ENCODE data around the gene CYBRD1. TPM values are rescaled to one million over a fixed set of nuclear protein-coding genes. Genes with fewer than 3 reads are reported as not detected.

The CYBRD1 gene
- total and polyA plus RNA-seq, 10 of the 15 experiments (the other 5 are each of a cell fraction or from before 2014, with no cell fraction given) = 10.8 to 51.9 (median 29.6) TPM

DNA sequence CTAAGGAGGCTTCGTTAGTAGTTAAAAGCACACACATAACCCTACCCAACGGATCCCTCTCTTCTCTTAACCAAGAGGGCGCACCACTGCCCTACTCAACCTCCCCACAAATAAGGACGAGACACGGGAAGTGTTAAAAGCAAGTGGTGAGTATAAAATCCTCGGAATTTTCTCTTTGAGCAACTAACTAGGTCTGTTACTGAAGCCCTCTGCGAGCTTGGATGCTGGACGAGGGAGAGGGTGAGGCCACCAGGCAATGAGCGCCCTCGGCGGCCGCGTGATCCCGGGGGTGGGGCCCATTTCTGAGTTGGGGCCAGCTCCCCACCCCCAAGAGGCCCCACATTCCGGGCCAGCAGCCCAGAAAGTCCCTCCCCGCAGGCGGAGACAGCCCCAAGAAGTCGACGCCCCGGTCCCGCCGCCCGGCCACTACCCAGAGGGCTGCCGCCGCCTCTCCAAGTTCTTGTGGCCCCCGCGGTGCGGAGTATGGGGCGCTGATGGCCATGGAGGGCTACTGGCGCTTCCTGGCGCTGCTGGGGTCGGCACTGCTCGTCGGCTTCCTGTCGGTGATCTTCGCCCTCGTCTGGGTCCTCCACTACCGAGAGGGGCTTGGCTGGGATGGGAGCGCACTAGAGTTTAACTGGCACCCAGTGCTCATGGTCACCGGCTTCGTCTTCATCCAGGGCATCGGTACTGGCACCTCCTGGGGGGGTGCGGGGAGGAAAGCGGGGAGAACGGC lies at the start of gene CYBRD1 (continued):
- TF ChIP-seq HDGF (IDR thresholded peaks at IDR 0.05) = no peak
- peak; percentile 17; the same call in 1 of the 2 replicates for TF ChIP-seq NR2F1 (conservative IDR thresholded peaks at IDR 0.05)
- TF ChIP-seq, protein P1, sequence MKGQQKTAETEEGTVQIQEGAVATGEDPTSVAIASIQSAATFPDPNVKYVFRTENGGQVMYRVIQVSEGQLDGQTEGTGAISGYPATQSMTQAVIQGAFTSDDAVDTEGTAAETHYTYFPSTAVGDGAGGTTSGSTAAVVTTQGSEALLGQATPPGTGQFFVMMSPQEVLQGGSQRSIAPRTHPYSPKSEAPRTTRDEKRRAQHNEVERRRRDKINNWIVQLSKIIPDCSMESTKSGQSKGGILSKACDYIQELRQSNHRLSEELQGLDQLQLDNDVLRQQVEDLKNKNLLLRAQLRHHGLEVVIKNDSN (IDR thresholded peaks at IDR 0.05; ENCODE audit: borderline replicate concordance, extremely low read length, insufficient read depth, low read depth, low read length) = peak; percentile 43
- TF ChIP-seq BACH1 (IDR thresholded peaks at IDR 0.05; ENCODE audit: borderline replicate concordance) = no peak
- TF ChIP-seq, protein P2, sequence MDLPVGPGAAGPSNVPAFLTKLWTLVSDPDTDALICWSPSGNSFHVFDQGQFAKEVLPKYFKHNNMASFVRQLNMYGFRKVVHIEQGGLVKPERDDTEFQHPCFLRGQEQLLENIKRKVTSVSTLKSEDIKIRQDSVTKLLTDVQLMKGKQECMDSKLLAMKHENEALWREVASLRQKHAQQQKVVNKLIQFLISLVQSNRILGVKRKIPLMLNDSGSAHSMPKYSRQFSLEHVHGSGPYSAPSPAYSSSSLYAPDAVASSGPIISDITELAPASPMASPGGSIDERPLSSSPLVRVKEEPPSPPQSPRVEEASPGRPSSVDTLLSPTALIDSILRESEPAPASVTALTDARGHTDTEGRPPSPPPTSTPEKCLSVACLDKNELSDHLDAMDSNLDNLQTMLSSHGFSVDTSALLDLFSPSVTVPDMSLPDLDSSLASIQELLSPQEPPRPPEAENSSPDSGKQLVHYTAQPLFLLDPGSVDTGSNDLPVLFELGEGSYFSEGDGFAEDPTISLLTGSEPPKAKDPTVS (IDR thresholded peaks at IDR 0.05; ENCODE audit: low read depth, low read length) = no peak
- TF ChIP-seq NRF1 (conservative IDR thresholded peaks at IDR 0.05; ENCODE audit: low read depth, low read length) = no peak
- no peak for TF ChIP-seq ESRRA (IDR thresholded peaks at IDR 0.05; ENCODE audit: low read length)
- TF ChIP-seq MXI1 (IDR thresholded peaks at IDR 0.05; ENCODE audit: low read depth, low read length) = no peak
- no peak for TF ChIP-seq BMI1 (IDR thresholded peaks at IDR 0.05; ENCODE audit: borderline replicate concordance)
- 0 out of 2 replicates have a peak, but pooled peaks have one; percentile 17 for TF ChIP-seq TCF7 (IDR thresholded peaks at IDR 0.05; ENCODE audit: borderline replicate concordance)
- TF ChIP-seq, protein P3, sequence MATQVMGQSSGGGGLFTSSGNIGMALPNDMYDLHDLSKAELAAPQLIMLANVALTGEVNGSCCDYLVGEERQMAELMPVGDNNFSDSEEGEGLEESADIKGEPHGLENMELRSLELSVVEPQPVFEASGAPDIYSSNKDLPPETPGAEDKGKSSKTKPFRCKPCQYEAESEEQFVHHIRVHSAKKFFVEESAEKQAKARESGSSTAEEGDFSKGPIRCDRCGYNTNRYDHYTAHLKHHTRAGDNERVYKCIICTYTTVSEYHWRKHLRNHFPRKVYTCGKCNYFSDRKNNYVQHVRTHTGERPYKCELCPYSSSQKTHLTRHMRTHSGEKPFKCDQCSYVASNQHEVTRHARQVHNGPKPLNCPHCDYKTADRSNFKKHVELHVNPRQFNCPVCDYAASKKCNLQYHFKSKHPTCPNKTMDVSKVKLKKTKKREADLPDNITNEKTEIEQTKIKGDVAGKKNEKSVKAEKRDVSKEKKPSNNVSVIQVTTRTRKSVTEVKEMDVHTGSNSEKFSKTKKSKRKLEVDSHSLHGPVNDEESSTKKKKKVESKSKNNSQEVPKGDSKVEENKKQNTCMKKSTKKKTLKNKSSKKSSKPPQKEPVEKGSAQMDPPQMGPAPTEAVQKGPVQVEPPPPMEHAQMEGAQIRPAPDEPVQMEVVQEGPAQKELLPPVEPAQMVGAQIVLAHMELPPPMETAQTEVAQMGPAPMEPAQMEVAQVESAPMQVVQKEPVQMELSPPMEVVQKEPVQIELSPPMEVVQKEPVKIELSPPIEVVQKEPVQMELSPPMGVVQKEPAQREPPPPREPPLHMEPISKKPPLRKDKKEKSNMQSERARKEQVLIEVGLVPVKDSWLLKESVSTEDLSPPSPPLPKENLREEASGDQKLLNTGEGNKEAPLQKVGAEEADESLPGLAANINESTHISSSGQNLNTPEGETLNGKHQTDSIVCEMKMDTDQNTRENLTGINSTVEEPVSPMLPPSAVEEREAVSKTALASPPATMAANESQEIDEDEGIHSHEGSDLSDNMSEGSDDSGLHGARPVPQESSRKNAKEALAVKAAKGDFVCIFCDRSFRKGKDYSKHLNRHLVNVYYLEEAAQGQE (IDR thresholded peaks at IDR 0.05; ENCODE audit: low read depth, low read length) = no peak
- 0 out of 4 replicates have a peak, but pooled peaks of 1 of the 2 experiments have one; percentile 15 for TF ChIP-seq ETV6 (conservative IDR thresholded peaks at IDR 0.05 in 1 of 2, IDR thresholded peaks at IDR 0.05 in 1 of 2; ENCODE audit: borderline replicate concordance in 1 of 2, low read depth in 1 of 2)
- TF ChIP-seq, protein P4, sequence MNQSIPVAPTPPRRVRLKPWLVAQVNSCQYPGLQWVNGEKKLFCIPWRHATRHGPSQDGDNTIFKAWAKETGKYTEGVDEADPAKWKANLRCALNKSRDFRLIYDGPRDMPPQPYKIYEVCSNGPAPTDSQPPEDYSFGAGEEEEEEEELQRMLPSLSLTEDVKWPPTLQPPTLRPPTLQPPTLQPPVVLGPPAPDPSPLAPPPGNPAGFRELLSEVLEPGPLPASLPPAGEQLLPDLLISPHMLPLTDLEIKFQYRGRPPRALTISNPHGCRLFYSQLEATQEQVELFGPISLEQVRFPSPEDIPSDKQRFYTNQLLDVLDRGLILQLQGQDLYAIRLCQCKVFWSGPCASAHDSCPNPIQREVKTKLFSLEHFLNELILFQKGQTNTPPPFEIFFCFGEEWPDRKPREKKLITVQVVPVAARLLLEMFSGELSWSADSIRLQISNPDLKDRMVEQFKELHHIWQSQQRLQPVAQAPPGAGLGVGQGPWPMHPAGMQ (IDR thresholded peaks at IDR 0.05; ENCODE audit: borderline replicate concordance) = no peak
- peak; percentile 40; the same call in 1 of the 2 replicates for TF ChIP-seq MTA2 (IDR thresholded peaks at IDR 0.05; ENCODE audit: low read depth)
- no peak for TF ChIP-seq SREBF2 (IDR thresholded peaks at IDR 0.05; ENCODE audit: low read length)
- TF ChIP-seq EGR1 (IDR thresholded peaks at IDR 0.05; ENCODE audit: borderline replicate concordance in 1 of 2, low read depth in 2 of 2, low read length in 2 of 2) = no peak
- TF ChIP-seq SUPT20H (IDR thresholded peaks at IDR 0.05; ENCODE audit: borderline replicate concordance, control insufficient read depth, low read depth, low read length) = no peak
- no peak for TF ChIP-seq LARP7 (IDR thresholded peaks at IDR 0.05)
- TF ChIP-seq NFYA (IDR thresholded peaks at IDR 0.05; ENCODE audit: borderline replicate concordance, low read depth, low read length) = no peak
- no peak for TF ChIP-seq ASH2L (IDR thresholded peaks at IDR 0.05; ENCODE audit: borderline replicate concordance, low read depth)
- TF ChIP-seq KAT2A (conservative IDR thresholded peaks at IDR 0.05; ENCODE audit: control insufficient read depth, low read depth, low read length) = no peak
